Effector memory CD8-positive, alpha-beta T cell (primary cell): ENCODE measurements around the gene TRAK1.

Source experiments
- ATAC-seq: fragments of 150-1000 bp; cut with Tn5 transposase; replicated peaks from 2 replicates; pipeline ENCODE4 v1.10.0; 2021; ENCODE audit warnings: mild to moderate bottlenecking, moderate library complexity
- DNase-seq, 3 experiments: peaks; one replicate each; pipeline ENCODE4 v3.0.0; 2021
- H3K27ac Mint-ChIP-seq, 2 donors: one replicate each; pipeline ENCODE4 v1.8.0; 2022; ENCODE audit warnings: mild to moderate bottlenecking in 2 of 2, mixed read lengths in 2 of 2, moderate library complexity in 2 of 2
- H3K27me3 Mint-ChIP-seq, 2 donors: one replicate each; pipeline ENCODE4 v1.8.0; 2022; ENCODE audit warnings: mixed read lengths in 2 of 2
- H3K36me3 Mint-ChIP-seq: one replicate; pipeline ENCODE4 v1.8.0; 2022; ENCODE audit warnings: mild to moderate bottlenecking, moderate library complexity, mixed read lengths; ENCODE audit not compliant: insufficient read depth
- H3K4me1 Mint-ChIP-seq, 2 donors: one replicate each; pipeline ENCODE4 v1.8.0; 2022; ENCODE audit warnings: low read depth in 2 of 2, mixed read lengths in 2 of 2
- H3K4me3 Mint-ChIP-seq, 2 donors: one replicate each; pipeline ENCODE4 v1.8.0; 2022; ENCODE audit warnings: mild to moderate bottlenecking in 2 of 2, mixed read lengths in 2 of 2, moderate library complexity in 2 of 2
- H3K9me3 Mint-ChIP-seq, 2 donors: one replicate each; pipeline ENCODE4 v1.8.0; 2022; ENCODE audit warnings: mixed read lengths in 2 of 2

Gene TRAK1

DNA sequence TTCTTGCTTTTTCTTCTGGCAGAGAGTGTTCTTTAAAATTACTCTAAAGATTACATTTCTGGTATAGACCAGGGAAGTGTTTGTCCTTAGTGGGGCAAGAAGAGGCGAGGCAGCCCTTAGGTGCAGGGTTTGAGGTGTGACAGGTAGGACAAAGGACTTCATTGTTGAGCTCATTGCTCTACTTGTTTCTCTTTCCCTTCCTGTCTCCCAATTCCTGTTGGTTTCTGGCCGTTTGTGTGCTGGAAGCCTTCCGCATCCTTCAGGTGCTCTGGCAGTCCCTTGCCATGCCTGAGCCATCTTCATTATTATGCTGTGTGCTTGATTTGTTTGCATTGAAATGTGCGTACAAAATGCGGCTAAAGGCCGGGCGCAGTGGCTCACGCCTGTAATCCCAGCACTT, 89.7 kb downstream of the TRAK1 start:
- ATAC-seq = no peak
- Mint-ChIP-seq H3K27me3 (no peaks in the 10 kb centered on the region), H3K4me3 (no peak overlapping the region), H3K4me1 (peaks cover 6 to 8% of the 10 kb centered on the region in 2 donors), H3K36me3 (peaks cover 13% of the 10 kb centered on the region), H3K27ac (no peak overlapping the region), H3K9me3 (no peaks in the 10 kb centered on the region)
- DNase-seq = no peak

DNA sequence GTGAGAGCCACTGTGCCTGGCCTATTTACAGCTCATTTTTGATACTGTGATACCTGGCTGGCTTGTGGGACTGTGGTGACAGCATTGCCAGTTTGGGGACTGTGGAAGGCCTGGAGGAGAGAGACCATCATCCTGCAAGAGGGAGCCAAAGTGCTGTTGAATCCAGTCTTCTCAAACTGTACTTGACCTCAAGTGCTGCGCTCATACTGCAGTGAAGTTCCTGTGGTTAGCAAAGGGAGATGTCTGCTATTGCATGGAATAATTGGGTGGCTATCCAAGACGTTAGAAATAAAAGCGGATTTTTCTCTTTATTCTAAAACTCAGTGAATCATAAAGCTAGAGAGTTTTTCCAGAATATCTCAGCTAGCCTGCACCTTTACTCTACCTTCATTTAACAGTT, 91.4 kb downstream of the TRAK1 start:
- DNase-seq (no peak), ATAC-seq (no peak)
- H3K27ac Mint-ChIP-seq = peak overlapping the region in 1 of 2 donors; percentile 10
- H3K36me3 Mint-ChIP-seq = peaks cover 6% of the 10 kb centered on the region
- no peaks in the 10 kb centered on the region for H3K27me3 Mint-ChIP-seq
- H3K4me3 Mint-ChIP-seq = no peak overlapping the region
- no peaks in the 10 kb centered on the region for H3K9me3 Mint-ChIP-seq
- H3K4me1 Mint-ChIP-seq = peaks cover 6 to 8% of the 10 kb centered on the region in 2 donors

DNA sequence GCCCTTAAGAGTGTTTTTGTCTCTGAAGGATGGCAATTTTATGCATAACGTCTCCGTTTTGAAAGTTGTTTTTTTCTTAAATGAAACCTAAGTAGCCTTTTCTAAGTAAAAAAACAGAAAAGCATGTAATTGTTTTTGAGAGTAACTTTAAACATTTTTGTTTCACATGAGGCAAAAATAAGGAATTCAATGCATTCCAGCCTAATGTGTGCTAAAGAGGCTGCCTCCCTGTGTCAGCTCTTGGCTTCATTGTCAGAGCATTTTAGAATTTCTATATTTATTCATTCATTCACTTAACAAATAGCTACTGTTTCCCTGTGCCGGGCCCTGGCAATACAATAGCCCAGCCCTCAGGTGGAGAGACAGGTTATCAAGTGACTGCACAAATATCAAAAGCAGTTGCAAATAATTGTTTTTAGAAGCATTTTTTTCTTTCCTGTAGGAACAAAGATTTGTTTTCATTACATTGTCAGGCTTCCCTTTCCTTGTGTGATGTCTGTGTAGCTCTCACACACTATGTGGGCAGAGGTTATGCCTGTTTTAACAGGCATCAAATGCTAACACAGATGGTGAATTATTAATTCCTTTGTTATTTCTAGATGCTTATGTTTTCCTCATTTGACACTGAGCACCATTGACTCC, 93.0 kb downstream of the TRAK1 start:
- H3K36me3 Mint-ChIP-seq = peaks cover 10% of the 10 kb centered on the region
- no peak for ATAC-seq
- H3K27ac Mint-ChIP-seq = peak overlapping the region; percentile 2 to 57
- no peak overlapping the region for H3K4me3 Mint-ChIP-seq
- peaks cover 0 to 3% of the 10 kb centered on the region in 2 donors for H3K4me1 Mint-ChIP-seq
- no peaks in the 10 kb centered on the region for H3K27me3 Mint-ChIP-seq
- H3K9me3 Mint-ChIP-seq = no peaks in the 10 kb centered on the region
- DNase-seq = no peak

DNA sequence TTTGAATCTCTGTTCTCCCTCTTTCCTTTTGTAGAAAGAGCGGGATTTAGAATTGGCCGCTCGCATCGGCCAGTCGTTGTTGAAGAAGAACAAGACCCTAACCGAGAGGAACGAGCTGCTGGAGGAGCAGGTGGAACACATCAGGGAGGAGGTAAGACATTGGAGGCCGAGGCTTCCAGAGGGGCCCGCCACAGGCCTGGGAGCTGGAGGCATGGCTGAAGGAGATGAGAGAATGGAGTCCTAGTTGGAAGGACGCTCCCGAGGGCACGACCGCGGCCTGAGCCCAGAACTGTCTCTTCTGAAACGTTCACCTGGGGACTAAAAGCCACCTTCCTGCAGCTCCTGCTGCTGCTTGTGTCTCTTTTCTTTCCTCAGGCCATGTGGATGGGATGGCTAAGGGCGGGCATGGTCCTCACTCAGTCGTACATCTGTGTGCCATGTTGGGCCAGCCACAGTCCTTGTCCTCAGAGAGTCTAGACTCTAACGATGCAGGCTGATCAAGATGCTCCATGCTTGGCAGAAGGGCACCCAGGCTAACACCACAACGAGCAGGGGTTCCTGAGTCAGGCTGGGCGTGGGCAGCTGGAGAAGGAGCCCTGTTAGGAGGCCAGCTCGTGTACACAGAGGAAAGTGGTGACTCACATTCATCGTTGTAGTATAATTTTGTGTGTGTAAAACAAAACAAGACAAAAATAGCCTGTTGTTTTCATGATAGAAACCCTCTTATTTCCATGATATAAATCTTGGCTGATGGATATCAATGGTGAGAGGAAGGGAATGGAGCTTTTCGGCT, 93.7 kb downstream of the TRAK1 start:
- H3K4me3 Mint-ChIP-seq = no peak overlapping the region
- no peak for DNase-seq
- no peak for ATAC-seq
- no peaks in the 10 kb centered on the region for H3K27me3 Mint-ChIP-seq
- H3K27ac Mint-ChIP-seq = peak overlapping the region; percentile 2 to 57
- no peaks in the 10 kb centered on the region for H3K9me3 Mint-ChIP-seq
- H3K36me3 Mint-ChIP-seq = peaks cover 9% of the 10 kb centered on the region
- H3K4me1 Mint-ChIP-seq = no peaks in the 10 kb centered on the region

DNA sequence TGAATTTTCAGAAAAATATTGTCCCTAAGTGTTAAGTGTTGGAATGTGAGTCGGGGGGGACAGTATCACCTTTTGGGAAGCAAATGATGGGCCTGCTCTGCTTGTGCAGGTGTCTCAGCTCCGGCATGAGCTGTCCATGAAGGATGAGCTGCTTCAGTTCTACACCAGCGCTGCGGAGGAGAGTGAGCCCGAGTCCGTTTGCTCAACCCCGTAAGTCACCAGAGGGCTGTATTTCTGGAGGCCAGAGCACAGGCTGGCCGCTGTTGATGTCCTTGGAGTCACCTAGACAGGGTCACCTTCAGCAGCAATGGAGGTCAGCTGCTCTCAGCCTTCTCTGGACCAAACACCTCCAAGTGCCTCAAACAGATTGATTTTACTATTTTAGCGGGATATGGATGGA, 96.8 kb downstream of the TRAK1 start:
- Mint-ChIP-seq H3K4me3 (no peak overlapping the region), H3K4me1 (peaks cover 9 to 16% of the 10 kb centered on the region in 2 donors), H3K27me3 (no peaks in the 10 kb centered on the region), H3K9me3 (no peaks in the 10 kb centered on the region), H3K27ac (peak overlapping the region in 1 of 2 donors; percentile 38), H3K36me3 (peaks cover 13% of the 10 kb centered on the region)
- DNase-seq (no peak), ATAC-seq (no peak)

DNA sequence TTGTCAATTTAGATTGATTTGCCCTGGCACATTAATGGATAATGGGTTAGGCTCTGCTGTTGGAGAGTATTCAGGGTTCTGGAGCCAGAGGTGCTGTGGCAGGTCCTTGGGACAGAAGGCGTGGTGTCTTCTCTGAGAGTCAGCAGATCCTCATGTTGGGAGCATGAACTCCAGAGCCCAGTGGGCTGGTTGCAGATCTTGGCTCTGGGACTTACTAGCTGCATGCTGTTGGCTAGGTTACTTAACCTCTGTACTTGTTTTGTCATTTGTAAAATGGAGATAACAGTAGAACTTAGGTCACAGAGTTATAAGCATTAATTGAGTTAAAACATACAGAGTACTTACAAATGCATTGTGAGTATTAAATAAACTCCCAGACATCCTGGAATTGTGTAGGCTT, 97.2 kb downstream of the TRAK1 start:
- Mint-ChIP-seq H3K36me3 (peaks cover 13% of the 10 kb centered on the region), H3K27ac (peak overlapping the region in 1 of 2 donors; percentile 38), H3K4me3 (no peak overlapping the region), H3K27me3 (no peaks in the 10 kb centered on the region), H3K9me3 (no peaks in the 10 kb centered on the region), H3K4me1 (peaks cover 9 to 17% of the 10 kb centered on the region in 2 donors)
- DNase-seq (no peak), ATAC-seq (no peak)

DNA sequence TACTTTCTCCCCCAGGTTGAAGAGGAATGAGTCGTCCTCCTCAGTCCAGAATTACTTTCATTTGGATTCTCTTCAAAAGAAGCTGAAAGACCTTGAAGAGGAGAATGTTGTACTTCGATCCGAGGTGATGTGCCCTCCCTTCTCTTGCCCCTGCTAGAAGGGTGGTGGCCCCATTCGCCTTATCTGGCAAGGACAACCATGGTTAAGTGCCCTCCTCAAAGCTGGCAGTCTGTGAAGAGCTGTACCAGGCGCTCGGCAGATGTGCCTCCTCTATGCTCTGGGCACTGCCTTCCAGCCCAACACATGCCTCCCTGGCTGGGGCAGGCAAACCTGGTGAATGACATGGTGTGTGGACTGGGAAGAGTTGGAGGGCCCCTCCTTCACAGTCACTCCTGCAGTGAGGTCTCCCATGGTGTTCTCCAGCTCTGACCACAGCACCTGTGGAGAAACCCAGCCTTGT, 97.9 kb downstream of the TRAK1 start:
- DNase-seq (no peak), ATAC-seq (no peak)
- Mint-ChIP-seq H3K27me3 (no peaks in the 10 kb centered on the region), H3K36me3 (peaks cover 17% of the 10 kb centered on the region), H3K4me3 (no peak overlapping the region), H3K9me3 (no peaks in the 10 kb centered on the region), H3K27ac (peak overlapping the region; percentile 10 to 46), H3K4me1 (peaks cover 9 to 17% of the 10 kb centered on the region in 2 donors)

DNA sequence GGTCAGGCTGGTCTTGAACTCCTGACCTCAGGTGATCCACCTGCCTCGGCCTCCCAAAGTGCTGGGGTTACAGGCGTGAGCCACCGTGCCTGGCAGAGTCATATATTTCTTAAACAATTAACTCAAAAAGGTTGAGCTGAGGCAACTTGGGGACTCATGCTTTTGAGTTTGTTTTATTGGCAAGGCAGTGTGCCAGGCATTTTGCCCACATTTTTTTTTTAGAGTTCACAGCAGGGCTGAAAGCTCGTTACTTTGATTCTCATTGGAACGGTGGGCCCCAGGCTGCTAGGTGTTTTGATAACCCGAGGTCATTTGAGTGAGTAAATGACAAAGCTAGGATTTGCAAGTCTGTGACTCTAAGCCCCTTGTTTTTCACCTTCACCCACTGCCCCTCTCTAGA, 98.6 kb downstream of the TRAK1 start:
- ATAC-seq (no peak), DNase-seq (no peak)
- Mint-ChIP-seq H3K4me1 (peaks cover 9 to 17% of the 10 kb centered on the region in 2 donors), H3K27ac (peak overlapping the region in 1 of 2 donors; percentile 46), H3K9me3 (no peaks in the 10 kb centered on the region), H3K27me3 (no peaks in the 10 kb centered on the region), H3K36me3 (peaks cover 22% of the 10 kb centered on the region), H3K4me3 (no peak overlapping the region)

DNA sequence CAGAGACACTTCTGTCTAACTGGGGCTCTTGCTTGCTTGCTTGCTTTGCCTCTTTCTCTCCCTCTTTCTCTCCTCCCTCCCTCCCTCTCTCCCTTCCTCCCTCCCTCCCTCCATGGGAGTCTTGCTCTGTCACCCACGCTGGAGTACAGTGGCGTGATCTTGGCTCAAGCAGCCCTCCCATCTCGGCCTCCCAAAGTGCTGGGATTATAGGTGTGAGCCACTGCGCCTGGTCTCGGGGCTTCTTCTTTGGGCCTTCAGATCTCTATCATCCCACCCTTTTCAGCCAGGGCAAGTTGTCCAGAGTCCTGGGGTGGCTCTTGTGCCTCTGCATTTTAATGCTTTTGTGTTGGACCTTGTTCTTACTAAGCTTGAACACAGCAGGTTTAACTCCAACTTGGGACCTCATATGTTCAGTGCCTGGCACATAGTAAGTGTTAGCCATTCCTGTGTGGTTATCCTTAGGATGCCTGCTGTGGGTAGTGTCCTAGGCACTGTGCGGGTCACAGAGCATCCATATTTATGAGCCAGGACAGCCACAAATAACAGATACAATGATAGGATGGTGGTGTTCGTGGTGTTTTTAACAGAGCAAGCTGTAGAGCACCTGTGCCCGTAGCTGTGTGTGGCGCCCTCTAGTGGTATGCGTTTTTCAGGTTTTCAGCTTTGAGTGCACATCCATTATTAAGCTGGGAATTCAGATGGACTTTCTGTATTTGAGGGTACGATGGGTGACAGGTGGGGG, 99.7 kb downstream of the TRAK1 start:
- DNase-seq (peak; percentile 61 to 72 (median 62)), ATAC-seq (peak; percentile 58)
- Mint-ChIP-seq H3K27ac (peak overlapping the region; percentile 61 to 77), H3K4me1 (peaks cover 9 to 17% of the 10 kb centered on the region in 2 donors), H3K27me3 (no peaks in the 10 kb centered on the region), H3K4me3 (no peak overlapping the region), H3K36me3 (peaks cover 28% of the 10 kb centered on the region), H3K9me3 (no peaks in the 10 kb centered on the region)

DNA sequence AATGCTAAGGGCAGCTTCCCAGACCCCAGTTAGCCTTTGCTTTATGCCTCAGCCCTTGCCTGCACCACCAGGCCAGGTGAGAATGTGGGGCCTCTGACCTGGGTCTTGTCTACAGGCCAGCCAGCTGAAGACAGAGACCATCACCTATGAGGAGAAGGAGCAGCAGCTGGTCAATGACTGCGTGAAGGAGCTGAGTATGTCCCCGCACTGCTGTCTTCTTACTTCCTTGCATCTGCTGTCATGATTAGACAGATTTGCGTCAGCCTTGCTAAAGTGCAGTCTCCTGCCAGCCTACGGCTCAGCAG, 100.2 kb downstream of the TRAK1 start:
- Mint-ChIP-seq H3K36me3 (peaks cover 30% of the 10 kb centered on the region), H3K9me3 (no peaks in the 10 kb centered on the region), H3K27me3 (no peaks in the 10 kb centered on the region), H3K4me3 (no peak overlapping the region), H3K4me1 (peaks cover 9 to 17% of the 10 kb centered on the region in 2 donors), H3K27ac (peak overlapping the region in 1 of 2 donors; percentile 61)
- no peak for ATAC-seq
- peak in 1 of 3 experiments; percentile 12 for DNase-seq

DNA sequence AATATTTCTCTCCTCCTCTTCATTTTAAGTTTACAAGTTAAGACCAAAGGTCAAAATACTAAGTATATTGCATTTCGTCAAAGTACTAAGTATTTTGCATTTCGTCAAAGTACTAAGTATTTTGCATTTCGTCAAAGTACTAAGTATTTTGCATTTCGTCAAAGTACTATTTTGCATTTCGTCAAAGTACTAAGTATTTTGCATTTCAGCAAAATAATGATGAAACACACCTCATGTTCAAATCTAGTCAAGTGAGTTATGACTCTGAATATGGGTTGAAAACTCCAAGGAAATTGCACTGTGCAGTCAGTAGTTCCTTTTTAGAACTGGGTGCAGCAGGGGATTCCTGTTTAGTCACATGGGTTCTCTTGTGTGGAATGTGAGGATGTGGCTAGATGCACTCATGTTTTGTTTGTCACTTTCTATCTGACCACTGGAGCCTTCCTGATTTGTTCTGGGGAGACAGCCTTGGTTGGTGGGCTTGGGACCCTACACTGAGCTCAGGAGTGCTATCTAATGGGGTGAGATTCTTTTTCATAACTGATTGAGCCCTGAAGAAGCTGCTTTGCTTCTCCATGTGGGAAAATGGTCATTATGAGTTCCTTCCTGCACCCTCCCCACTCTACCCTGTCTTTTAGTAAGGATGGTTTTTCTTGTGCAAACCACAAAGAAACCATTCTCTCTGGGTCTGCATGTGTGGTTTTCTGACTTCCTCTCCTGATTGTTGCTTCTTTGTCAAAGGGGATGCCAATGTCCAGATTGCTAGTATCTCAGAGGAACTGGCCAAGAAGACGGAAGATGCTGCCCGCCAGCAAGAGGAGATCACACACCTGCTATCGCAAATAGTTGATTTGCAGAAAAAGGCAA, 101.4 kb downstream of the TRAK1 start:
- Mint-ChIP-seq H3K36me3 (peaks cover 37% of the 10 kb centered on the region), H3K9me3 (no peaks in the 10 kb centered on the region), H3K27ac (peak overlapping the region; percentile 55 to 59), H3K27me3 (no peaks in the 10 kb centered on the region), H3K4me3 (no peak overlapping the region), H3K4me1 (peaks cover 9 to 17% of the 10 kb centered on the region in 2 donors)
- DNase-seq (no peak), ATAC-seq (no peak)

DNA sequence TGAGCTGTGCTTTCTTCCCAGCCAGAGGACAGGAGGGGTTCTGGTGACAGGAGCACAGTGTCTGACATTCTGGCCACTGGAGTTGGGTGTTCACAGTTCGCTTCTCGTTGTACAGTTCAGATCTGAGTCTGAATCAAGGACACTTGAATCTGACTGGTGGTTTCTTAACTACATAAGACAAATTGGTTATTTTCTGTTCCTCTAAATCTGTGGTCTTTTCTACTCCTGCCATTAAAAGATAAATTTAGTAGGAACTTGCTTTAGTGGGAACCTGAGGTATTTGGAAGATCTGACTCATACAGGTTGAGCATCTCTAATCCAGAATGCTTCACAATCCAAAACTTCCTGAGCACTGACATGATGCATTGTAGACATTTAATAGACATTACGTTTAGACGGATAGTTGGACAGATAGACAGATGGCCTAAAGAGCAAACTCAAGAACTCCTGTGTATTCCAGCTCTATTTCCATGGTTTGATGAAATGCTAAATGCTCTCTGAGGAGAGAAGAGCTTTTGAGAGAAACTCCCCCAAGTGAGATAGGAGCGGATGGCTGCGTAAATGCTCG, 103.9 kb downstream of the TRAK1 start:
- H3K4me1 Mint-ChIP-seq = peaks cover 9 to 17% of the 10 kb centered on the region in 2 donors
- H3K27ac Mint-ChIP-seq = no peak overlapping the region
- H3K9me3 Mint-ChIP-seq = no peaks in the 10 kb centered on the region
- ATAC-seq = no peak
- peaks cover 49% of the 10 kb centered on the region for H3K36me3 Mint-ChIP-seq
- DNase-seq = no peak
- H3K27me3 Mint-ChIP-seq = no peaks in the 10 kb centered on the region
- no peak overlapping the region for H3K4me3 Mint-ChIP-seq
